HG02759 (cell line): Measurements from ENCODE around the gene TSC22D2.

Experiments
- ATAC-seq: cut with Tn5 transposase; IDR thresholded peaks from one replicate; pipeline ENCODE4 v1.9.1; 2021; ENCODE audit warnings: mild to moderate bottlenecking, moderate library complexity; ENCODE audit not compliant: unreplicated experiment

Gene TSC22D2

DNA sequence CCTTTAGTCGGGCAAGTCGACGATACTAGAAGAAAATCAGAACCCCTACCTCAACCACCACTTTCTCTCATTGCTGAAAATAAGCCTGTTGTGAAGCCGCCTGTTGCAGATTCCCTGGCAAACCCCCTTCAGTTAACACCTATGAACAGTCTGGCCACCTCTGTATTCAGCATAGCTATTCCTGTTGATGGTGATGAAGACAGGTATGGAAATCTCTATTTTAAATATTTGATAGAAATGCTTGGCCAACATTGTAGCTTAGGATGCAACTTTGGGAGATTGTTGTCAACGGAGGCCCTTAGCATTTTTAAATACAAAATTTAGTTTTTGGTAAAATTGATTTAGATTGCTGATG is 3.0 kb downstream of the TSC22D2 start:
- ATAC-seq = no peak

DNA sequence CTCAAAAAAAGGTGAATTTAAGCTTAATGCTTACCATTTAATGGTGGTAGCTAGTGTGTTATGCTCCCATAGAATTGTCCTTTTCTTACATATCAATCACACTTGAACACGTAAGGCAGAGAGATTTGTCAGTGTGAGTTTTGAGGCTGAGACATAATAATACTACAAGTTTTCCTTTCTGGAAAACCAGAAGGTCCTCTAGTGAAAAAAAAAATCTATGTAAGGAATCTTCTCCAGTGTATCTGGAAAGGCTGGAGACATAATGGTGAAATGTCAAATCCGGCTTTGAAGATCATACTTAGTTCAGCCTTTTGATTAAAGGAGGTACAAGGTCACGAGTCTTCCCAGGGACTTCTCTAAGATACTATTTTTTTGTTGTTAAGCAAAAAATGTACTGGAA is 3.4 kb downstream of the TSC22D2 start:
- ATAC-seq = no peak

DNA sequence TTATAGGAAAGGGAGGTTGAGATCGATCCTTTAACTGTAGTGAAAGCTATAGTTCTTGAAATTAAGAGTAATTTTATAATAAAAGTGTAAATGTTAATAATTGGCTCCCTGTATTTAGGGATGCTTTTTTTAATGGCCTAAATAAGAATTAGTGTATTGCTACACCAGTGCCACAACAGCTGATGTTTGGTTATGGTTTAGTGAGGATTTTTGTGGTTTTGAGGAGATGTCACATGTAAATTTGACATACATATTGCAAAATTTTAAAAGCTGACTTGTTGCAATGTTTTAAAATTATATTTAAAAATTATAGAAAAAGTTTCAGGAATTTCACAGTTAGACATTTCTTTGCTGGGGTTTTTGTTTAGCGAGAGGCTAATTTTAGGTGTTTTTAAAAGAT is 3.9 kb downstream of the TSC22D2 start:
- ATAC-seq = no peak

DNA sequence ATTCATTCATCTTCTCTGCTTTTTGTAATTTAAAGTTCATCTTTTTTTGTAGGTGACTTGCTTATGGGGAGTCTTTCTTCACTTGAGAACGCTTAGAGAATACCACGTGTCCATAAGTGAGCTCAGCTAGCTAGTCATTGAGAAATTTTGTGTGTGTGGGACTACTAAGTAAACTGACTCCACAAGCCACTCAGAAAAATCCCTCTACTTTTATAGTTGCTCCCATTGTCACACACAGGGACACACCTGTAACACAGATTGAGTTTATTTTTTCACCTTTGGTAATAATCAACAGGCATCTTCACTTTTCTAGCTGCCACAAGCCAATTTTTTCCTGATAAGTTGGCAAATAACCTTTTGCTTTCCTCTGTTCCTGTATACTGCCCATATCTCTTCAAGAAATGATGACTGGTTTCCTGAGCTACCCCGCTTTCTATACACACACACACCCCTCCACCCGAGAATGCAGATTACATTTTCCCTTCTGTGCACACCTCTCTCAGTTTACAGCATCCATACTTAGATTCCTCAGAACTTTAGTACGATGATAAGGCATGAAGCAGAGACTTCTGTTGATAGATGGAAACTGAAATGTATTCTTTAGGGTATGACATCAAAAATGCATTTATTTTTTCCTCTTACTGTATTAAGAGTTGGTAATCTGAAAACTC is 4.6 kb downstream of the TSC22D2 start:
- ATAC-seq = no peak

DNA sequence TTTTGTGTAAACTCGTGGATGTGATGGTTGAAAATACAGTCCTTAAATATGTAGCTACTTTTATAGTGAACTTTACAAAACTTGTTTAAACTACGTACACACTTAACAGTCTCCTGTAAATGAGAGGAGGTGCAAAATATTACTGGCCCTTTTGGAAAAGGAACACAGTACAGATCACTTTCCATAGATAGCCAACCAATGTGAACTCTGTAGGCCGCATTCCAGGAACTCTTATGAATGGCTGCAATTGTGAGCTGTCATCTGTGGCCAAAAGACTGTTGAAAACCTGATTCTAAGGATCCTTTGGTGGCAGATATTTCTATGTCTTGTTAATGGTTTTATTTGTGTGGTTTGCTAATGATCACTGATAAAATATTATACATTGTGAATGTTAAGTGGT is 6.2 kb downstream of the TSC22D2 start:
- ATAC-seq = no peak

DNA sequence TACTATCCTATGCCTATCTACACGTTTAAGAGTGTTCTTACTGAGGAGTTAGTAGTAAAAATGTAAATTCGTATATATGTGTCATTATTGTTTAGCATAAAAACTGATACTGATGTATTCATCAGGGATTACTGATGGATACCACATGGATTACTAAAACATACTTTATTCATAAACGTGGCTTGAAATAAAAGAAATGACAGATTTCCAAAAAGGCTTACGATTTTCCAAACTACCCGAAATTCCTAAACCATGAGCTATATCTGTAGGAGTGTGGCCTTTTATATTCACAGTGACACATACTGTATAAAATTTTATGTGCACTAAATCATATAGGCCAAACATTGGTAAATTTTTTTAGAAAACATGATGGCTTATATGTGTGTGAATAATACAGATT is 6.9 kb downstream of the TSC22D2 start:
- no peak for ATAC-seq

DNA sequence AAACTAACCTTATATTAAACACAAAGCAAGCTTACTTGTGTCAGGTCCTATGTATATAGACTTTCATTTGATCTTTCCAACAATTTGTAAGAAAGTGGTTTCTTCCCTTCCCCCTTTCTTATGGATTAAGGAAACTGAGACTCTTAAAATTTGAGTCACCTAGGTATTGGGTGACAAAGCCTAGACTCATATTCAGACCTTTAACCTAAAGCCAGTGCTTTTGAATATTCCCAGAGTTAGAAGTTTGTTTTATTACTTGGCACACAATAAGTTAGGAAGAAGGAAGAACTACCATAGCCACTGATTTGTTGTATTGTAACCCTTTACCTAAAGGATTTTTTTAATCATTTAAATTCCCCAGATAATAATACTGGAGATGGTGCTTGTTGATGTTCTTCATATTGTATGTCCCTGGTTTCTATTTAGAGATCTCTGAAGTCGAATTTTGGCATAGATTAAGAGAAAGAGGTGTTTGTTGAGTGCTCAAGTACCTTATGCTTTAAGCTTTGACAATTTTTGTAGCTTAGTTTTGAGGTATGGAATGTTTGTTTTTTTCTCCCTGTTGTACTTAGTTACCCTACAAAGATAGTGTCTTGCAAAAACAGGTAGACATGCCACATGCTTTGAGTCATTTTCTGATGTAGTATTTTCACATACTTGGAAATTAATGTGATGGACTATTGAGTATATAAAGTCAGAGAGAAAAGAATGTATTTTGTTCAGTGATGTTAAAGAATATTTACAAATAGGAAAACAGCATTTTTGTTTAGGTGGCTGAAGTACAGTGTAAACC is 11.2 kb downstream of the TSC22D2 start:
- no peak for ATAC-seq

DNA sequence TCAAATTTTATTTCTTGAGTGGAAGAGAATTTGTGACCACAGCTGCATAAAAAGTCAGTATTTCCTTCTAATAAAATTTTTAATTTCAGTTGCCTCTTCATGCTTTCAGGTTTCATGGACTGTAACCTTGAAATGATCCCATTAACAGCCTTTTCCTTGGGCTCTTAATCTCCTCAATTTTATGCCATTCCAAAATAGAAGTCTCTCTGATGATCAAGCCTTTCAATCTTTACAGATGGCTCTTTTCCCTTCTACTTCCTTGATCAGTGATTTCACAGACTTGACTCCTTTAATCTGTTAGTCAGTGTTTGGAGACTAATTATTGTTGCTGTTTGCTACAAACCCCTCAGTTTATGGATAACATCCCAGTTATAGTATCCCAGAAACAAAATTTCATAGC is 11.9 kb downstream of the TSC22D2 start:
- ATAC-seq = no peak

DNA sequence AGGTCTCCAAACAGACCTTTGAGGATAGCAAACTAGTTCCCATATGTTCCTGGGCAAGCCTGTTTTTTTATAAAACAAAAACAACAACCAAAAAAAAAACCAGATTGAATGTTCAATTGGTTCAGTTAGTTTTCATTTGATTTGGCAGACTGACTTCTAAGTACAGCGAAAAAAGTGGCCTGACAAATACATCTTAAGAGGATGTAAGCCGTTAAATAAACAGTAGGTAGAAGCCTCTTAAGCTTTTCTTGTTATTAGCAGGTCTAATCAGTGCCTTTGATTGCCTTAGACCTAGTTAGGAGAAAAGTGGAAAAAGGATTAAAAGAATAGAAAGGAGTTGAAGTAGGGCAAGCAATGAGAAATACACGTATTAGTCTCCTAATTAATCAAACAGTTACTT is 13.2 kb downstream of the TSC22D2 start:
- no peak for ATAC-seq

DNA sequence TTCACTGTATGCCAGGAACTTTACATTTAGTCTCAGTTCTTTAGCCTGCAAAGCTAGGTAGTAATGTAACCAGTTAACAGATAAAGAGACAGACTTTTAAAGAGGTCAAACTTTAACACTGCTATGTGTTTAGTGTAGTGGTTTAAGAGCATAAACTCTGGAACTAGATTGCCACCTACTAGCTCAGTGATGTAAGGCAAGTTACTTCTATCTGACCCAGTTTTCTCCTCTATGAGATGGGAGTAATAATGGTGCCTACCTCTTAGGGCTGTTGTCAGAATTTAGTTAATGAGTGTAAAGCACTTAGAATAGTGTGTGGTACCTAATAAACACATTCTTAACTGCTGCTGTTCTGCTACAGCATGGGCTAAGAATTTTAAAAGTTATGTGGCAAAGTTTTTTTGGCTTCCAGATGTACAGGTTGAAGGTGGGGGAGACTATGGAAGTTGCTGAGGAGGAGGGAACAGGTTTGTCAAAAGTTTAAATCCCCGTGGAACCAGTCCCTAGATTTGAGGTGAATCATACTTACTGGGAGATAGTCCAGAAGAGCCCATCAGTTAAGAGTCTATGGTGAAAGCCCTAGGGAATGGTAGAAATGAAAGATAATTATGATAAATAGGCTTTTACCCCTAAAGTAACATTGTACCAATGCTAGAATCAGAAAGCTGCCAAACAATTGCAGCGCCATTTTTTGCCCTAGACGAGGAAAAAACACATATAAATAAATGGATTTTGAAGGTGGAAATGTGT is 13.9 kb downstream of the TSC22D2 start:
- no peak for ATAC-seq

DNA sequence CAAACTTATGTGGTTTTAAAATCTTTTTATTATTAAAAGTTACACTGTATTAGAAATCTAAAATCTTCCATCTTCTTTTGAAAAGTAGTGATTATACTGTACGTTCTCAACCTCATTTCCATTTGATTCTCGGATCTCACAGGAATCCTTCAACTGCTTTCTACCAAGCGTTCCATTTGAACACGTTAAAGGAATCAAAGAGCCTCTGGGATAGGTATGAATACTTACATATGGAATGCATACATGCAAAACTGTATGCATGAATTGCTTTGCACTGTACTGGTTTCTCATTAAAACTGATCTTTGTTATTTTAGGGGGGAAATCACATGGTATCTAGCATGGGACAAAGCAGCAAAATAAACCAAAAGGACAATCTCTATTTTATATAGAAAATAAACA is 14.8 kb downstream of the TSC22D2 start:
- no peak for ATAC-seq

DNA sequence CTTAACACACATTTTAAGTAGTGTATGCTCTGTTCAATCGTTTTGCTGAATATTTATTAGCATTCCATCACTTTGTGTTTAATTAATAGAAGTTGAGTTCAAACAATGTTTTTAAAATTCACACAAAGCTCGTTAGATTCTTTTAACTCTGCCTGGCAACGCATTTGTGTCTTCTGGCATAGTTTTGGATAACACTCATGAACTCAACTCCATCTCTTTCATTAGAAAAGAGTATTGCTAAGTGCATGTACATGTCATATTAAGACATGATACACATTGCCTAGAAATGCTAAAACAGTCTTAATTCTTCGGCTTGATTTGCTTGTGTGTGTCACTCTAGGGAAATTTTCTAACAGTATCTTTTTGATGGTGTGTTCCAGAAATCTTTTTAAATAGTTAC is 15.7 kb downstream of the TSC22D2 start:
- ATAC-seq = no peak

DNA sequence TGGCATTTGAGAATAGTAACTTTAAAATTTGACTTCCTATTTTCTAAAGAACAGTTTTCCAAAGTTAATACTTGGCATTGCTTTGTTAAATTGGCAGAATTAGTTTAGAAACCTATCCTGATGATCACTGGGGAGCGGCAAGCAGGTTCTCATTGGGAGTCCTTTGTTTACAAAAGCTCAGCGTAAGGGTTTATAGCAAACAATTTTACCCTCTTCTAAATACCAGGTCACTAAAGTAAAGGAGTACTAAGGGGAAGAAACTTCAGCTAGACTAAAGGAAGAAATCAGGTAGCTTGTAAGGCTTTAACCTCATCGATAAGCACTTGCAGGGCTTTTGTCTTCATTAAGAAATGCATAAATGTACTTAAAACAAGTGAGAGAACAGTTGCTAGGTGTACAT is 18.2 kb downstream of the TSC22D2 start:
- ATAC-seq = no peak

DNA sequence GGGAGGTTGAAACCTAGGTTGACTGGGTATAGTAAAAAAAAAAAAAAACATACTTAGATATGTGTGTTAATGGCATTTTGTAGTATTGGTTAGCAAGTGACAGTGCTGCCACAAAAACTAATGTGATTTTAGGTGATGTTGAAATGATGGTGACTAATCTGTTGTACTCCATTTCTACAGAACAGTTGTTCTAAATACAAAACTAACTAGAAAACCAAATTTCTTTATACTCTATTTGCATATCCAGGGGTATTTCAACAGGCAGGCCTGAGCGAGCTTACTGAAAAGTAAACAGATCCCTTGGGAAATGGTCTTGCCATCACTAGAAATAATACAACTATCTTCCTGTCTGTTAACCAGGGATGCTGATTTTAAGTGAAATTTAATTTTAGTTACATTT is 20.5 kb downstream of the TSC22D2 start:
- no peak for ATAC-seq

DNA sequence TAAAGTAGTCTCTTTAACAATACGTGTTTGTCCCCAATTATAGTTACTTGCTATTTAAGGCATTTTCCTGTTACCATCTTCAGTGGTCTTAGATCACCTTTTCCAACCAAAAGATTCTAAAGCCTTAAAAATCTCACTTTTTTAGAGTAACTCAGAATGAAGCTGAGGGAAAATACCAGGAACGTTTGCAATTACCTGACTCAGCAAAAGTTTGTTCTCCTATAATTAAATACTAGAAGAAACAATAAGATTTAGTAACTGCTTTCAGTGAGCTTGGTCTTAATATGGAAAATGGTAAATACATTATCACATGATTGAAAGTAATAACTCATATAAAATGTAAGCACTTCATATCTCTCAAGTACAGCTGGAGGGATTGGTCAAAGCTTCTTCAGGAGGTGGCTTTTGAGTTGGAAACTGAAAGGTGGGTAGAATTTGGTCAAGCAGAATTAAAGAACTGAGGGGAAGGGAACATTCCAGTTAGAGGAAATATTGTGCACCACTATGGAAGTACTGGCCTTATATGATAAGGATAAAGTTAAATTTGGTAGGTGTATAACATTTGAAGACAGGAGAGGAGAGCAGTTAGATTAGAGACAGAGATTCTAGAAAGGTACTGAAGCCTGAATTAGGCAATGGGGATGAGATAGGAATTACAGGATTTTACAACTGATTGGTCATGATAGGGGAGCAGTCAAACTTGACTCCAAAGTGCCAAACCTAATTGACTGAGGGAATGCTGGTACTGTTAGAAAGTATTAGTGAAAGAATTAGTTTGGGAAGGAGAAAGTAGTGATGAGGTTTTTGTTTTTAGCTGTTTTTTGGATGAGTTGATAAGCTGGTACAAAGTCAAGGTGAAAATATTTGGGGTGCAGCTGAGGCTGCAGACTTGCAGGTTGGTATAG is 21.9 kb downstream of the TSC22D2 start:
- no peak for ATAC-seq

DNA sequence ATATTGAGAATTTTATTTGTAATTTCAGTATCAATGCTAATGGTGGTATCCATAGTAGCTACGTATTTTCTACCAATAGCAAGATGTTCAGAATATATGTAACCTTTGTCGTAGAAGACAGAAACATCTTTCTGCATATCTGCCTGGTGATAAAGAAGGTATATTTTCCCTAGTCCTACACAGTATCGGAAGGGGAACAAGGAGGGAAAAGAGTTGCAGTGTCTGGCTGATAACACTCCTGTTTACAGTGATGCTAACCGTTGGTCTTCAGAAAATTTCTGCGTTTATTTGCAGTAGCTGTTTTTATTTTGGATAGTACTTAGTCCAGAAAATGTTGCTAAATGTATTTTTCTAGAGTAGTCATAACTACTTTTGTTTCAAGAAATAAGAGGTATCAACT is 25.2 kb downstream of the TSC22D2 start:
- ATAC-seq = no peak

DNA sequence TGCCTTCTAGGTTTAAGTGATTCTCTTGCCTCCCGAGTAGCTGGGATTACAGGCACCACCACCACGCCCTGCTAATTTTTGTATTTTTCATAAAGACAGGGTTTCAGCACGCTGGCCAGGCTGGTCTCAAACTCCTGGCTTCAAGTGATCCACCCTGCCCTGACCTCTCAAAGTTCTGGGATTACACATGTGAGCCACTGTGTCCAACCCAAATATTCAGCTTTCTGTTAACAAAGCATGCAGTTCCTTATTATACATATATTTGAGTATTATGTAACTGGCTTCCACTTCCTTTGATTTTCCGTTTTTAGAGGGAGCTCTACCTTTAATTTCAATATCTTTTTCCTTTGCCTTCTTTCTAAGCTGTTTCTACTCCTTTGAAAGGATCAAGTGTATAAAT is 26.1 kb downstream of the TSC22D2 start:
- no peak for ATAC-seq

DNA sequence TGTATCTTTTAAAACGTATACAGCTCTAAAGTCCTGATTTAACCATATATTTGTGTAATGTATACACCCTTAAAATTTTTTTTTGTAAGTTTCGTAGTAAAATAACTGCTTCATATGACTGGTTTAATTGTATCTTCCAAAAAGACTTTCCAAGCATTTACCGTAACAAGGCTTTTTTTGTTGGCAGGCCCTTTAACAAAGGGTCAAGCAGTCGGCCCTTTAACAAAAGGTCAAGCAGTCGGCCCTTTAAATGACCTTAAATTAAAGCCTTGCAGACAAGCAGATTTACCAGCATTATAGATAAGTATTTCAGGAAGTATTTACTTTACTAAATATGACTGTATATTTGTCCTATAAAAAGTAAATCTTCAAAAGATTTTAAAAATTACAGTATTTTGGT is 28.1 kb downstream of the TSC22D2 start:
- ATAC-seq = no peak

DNA sequence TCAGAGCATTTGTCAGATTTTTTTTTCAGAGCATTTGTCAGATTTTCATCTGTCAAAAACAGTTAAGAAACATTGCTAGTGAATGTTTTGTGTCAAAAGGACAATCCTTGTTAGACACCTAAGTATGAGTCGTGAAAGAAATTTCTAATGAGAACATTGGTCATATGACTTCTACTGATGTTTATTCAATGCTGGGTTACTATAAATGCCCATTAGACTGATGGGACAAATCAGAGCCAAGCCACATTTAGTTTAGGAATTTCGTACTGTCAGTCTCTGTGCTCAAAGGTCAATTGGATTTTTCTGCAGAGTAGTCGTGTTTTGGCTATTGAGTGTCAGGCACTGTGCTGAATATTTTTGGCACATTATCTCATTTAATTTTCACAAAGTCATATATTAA is 31.6 kb downstream of the TSC22D2 start:
- no peak for ATAC-seq

DNA sequence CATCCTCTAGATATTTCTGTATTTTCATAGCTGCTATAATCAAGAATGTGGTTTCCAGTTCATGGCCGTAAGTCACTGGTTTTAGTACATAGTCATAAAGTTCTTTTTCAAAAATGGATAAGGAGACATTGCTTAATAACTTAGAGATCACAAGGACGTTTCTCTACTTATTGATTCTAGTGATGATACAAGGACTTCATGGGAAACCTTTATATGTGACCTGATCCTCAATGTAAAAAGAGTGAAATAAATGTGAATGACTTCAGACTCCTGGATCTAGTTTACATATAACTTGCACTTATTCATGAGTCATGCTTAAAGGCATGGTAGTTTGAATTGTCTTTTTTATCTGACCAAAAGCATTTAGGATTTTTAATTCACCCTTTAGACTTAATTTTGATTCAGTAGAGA is 35.2 kb downstream of the TSC22D2 start:
- no peak for ATAC-seq

DNA sequence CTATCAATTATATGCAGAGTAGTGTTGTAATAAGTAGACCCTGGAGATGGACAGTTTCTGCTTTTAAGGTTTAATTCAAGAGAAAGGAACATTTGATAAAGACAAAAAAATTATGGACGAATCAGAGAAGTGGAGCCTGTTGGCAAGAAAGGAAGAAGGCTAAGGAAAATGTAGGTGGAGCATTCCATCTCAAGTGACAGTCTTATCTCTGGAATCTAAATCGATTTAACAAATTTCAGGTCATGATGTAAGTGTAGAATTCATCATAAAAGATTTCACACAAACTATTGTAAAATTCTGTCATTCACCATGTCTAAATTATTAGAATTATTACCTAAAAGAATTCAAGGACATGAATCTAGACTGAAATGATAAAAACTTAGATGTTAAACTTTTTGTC is 36.3 kb downstream of the TSC22D2 start:
- ATAC-seq = no peak
